GM19468 (cell line): ENCODE data around the gene NEDD9.

Experiments used
- ATAC-seq: cut with Tn5 transposase; IDR thresholded peaks from one replicate; pipeline ENCODE4 v1.9.1; 2021; ENCODE audit warnings: mild to moderate bottlenecking, moderate library complexity, moderate number of reproducible peaks; ENCODE audit not compliant: unreplicated experiment; ENCODE audit errors: extremely low read depth

NEDD9 gene

DNA sequence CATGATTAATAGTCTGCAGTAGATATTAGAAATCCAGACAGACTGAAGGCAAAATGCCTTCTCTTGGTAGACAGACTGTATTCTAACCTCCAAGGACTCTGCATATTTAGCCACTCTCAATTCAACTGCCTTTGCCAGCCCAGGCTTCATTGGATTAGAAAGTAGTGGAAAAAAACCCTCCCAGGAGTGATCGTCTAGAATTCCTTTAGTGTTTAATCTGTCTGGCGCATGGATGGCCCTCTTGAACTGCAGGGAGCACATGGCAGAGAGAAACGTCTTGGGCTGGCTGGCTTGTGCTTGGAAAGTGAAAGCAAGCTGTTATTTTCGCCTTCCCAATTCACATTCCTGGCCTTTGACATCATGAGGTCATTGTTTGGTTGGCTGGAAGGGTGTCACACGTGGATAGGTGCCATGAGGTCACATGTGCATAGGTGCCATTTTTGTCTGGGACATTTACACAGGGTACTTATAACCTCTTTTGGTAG lies 30.9 kb upstream of the NEDD9 start:
- ATAC-seq = no peak

GRCh38 chr6:11262242-11262641 lies 29.8 kb upstream of the NEDD9 start:
- ATAC-seq = no peak

DNA sequence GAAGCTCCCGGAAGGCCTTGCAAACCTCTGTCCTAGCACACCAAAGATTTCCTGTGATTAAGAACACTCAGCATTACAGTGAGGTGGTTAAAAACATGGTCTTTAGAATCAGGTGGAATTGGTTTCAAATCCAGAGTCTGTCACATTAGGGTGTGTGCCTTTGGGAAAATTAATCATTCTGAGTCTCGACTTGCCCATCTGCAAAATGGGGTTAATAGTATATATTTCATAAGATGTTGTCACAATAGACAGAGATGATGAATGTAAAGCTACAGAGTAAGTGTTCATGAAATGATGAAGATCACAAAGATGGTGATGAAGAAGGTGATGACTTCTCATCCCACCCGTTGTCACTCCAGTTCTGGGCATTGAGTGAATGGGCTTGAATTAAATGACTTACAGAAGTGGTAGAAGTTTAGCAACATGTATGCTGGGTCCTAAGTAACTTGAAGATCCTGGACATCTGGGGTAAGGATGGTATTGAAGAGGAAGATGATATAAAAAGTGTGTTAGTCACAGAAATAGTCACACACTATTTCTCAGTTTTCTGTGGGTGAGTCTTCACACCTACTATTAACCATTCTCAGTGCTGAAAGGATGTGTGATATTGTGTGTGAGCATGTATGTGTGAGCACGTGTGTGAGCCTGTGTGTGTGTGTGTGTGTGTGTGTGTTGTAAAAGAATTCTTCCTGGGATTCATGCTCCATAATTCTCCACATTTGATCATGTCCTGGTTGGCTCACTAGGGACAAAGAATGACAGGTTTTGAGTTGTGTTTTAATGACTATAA lies 28.0 kb upstream of the NEDD9 start:
- no peak for ATAC-seq

DNA sequence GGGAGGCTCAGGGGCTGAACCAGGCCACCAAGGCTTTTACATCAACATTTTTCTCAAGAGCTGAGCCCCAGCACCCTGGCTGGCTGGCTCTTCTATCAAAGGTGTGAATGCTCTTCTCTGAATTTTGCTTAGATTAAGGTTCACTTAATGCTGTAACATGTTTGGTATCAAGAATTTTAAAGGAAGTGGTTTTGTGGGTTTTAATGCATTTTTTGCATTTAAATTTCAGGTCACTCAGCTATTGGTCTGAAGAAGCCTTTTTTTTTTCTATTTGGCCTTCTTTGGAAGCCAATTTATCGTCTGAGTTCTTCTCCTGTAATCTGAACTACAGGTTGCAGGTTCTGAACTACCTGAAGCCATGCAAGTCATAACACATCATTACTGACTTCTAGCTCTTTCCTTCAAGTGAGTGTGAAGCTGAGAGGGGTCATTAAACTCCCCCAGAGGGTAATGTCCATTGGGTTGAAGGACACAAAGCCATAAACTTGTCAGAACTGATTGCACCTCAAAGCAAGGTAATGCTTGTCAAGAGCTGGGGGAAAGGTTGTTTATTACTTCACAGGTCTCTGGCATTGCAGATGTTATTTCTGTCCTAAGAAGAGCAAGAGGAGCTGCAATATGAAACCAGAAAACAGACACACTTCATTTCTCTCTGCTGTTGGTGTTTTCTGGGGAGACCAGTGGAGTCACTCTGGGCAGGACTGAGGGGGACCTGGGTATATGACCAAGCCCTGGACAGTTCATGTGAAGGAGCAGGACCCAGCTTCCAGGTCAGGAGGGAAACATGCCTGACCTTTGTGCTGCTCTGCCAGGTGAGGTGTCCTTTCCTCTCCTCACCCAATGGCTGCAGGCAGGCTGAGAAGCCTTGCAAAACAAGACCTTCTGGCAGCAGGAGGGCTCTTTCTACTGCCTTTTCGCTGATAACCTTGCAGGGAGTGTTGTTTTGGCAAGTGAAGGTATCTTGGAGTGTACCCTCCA lies 26.1 kb upstream of the NEDD9 start:
- no peak for ATAC-seq

GRCh38 chr6:11255610-11256009 lies 23.1 kb upstream of the NEDD9 start:
- ATAC-seq = no peak

- ATAC-seq = no peak
These were observed 21.1 kb upstream of the NEDD9 start for GRCh38 chr6:11253594-11253993.

DNA sequence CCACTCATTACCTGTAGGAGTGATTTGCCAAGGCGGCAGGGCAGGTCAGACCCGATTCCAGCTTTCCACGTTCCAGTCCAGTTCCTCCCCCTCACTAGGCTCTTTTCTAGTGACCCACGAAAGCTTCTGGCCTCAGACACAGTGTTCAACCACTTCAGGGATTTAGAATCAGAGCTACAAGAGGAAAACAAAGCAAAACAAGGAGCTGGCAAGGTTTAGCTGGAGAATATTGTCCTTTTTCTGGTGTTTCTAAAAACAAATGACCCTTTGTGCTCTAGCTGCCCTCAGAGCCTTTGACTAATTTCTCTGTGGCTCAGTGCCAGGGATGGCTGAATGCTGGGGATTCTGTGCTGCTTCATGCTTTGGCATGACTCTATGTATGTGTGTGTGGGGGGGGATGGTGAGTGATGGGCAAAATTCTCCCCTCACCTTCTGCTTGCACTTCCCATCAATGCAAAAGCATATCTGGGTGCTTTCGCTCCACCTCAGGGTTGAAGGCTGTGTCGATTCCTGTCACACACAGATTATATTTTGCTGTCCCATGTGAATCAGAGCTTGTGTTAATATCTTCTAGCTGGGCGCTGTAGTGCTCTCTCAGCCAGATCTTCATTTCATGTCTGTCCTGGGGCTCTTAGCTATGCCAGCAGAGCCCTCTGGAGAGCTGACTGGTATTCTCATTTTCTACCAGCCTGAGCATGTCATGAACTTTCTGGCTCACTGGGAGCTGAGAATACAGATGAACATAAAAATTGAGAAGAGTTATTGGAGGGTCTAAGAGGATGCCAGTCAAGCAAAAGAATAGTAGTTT lies 19.3 kb upstream of the NEDD9 start:
- no peak for ATAC-seq

- no peak for ATAC-seq
These were observed 17.6 kb upstream of the NEDD9 start for GRCh38 chr6:11250108-11250507.

DNA sequence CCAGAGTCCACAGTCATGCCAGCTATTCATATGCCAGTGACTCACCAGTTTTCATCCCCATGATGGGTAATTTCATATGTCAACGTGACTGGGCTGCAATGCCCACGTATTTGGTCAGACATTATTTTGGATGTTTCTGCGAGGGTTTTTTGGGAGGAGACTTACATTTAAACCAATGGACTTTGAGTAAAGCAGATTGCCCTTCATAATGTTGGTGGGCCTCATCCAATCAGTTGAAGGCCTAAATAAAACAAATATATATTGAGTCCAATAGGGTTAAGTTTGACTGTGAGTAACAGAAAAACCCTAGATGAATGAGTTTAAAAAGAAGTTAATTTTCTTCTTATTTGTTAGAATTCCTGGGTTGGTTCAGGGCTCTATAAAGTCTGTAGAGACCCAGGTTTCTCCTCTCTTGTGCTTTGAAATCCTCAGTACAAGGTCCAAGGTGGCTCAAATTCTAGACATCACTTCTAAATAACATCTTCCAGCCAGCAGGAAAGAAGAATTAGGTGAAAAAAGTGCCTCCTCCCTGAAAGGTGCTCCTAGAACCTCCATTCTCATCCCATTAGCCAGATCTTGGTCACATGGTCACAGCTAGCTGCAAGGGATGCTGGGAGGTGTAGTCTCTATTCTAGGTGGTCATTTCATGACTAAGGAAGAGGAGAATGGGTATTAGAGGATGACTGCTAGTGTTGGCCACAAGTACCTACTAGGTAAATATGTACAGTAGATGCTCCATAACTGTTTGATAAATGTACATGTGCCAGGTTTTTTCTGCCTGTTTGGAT lies 16.7 kb upstream of the NEDD9 start:
- no peak for ATAC-seq

DNA sequence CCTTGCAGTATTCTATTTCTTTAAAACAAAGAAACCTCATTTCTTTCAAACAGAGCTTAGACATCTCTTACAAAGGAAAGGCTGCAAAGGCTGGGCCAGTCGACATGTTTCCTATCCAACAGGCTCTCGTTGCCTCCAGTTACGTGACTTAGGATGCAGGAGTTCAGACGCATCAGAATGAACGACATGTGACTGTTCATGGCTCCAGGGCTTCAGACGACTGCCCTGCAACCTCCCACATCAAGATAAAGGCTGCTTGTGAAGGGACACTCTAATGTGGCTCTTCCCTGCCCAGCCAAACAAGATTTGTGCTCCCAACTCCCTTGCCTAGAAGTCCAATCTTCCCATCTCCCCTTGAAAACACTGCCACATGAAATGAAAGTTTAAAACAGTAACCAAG lies 14.3 kb upstream of the NEDD9 start:
- ATAC-seq = no peak

DNA sequence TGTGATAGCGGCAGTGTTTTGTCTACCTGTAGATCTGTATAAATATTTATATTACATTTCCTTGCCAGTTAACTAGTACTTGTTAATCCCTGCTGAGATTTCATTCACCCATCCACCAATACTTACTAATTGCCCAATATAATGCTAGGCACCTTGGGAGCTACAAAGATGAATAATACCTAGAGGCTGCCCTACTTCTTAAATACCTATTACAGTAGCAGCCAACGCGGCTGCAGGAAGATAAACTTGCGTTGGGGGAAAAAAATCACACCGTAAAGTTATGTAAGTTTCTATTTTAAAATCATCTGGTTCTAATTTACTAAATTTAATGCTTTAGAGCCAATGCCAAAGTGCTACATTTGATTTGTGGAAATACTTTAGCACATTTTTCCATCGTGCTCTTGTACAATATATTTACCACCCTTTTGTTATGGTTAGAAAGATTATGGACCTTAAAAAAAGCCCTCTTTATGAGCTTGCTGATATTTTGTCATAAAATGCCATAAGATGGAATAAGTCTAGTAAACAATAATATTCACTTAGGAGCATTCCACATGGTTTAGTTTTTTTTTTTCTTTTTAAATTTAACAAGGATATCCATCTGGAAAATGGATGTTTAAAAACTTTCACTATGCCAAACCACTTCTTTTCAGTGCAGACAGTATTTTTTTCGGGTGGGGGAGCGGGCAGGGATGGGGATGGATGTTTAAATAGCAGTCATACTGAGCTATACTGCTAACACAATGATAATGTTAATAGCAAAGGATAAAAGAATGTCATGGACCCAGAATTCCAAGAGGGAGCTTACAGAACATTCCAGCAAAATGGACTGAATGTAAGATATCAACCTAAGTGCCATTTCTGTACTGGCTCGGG lies 13.2 kb upstream of the NEDD9 start:
- no peak for ATAC-seq

DNA sequence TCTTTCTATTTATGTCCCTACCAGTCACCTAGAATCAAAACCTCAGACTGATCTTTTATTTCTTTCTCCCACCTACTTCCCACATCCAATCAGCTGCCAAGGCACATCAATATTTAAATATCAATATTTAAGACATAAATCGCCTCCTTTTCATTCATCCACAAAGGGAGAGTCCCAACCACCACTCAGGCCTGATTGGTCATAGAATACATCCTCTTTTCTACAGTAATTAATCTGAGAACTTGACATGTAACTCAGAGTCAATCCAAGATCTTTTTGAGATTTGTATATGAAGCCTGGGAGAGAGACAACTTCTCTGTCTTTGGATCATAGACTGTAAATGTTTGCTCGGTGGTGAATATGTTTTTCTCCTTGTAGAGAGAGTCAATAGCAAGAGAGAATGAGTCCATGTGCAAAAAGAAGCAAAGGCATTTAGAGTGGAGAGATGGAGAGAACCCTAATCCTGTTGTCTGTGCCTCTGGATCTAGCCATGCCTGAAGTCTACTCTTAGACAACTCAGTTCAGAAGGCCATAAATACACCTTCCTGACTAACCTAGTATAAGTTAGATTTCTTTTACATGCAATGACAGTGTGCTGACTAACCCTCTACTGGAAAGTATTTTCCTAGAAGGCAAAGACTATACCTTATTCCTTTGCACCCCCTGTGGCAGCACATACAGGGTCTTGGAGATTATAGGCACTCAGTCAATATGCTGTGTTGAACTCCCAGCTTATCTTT lies 12.1 kb upstream of the NEDD9 start:
- no peak for ATAC-seq

DNA sequence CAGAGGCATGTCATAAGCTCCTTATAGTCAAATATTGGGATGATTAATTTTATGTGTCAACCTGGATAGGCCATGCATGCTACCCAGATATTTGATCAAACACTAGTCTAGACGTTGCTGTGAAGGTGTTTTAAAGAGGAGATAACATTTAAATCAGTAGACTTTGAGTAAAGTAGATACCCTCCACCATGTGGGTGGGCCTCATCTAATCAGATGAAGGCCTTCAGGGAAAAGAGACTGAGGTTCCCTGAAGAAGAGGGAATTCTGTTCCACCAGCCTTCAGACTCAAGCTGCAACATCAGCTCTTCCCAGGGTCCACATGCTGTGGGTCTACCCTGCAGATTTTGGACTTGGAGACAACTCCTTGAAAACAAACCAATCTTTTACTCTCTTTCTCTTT lies 11.4 kb upstream of the NEDD9 start:
- ATAC-seq = no peak

GRCh38 chr6:11242711-11243110 lies 10.2 kb upstream of the NEDD9 start:
- ATAC-seq = no peak

DNA sequence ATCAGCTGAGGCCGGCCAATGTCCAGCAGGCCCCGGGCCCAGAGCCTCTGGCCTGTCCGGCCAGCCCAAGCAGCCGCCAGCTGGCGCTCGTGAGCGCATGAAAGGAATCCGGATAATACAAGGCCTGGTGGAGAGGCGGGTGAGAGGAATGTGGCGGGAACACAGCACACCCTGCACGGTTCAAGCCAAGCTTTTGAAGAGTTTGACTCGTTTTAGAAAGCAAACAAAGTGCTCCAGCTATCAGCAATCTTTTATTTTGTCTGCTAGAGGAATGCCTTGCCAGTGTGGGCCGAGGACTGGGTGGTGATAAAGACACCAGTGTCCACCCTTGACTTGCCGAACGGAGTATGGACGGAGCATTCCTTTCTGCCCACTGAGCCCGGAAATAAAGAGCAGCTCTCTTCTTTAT lies 9.3 kb upstream of the NEDD9 start:
- no peak for ATAC-seq

DNA sequence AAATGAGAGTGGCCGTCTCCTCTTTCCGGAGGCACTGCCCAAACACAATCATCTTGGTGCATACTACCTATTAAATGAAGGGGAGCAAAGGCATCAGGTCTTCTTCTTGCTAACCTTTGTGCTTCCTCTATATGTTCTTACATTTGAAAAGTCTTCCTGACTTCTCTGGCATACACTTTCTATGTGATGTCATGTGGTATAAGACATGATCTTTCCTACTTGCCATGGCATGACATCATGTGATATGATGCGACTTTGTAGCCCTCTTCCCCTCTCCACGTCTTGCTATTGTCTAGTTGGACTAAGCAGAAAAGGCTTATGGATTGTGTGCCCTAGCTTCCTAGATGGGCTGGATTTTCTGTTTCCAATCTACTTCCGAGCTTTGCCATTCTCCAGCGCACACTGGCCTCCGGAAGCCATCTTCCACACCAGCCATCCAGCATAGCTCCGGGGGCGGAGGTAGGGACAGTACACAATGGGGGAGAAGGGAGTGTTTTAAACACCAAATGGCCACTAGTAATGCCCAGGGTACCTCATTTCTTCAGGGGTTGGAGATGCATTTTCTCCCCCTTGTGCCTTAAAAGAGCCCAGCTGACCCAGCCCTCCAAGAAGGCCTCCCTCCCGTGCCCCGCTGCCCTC lies 8.8 kb upstream of the NEDD9 start:
- no peak for ATAC-seq

DNA sequence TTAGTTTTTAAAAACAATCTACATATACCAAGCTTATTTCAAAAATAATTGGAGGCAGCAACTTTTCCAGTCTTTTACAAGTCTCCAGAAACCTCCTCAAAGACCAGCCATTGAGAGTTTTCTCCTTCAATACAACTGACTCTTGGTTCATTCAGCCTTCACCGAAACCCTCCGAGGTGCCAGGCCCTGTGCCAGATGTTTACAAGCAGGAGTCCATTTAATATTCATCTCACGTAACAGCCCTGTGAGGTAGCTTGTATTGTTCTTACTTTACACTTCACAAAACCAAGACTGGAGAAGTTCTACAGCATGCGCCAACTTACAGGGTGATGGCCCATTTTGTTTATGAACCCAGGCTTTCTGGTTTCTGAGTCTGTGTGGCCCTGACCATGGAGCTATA lies 5.5 kb upstream of the NEDD9 start:
- ATAC-seq = no peak

DNA sequence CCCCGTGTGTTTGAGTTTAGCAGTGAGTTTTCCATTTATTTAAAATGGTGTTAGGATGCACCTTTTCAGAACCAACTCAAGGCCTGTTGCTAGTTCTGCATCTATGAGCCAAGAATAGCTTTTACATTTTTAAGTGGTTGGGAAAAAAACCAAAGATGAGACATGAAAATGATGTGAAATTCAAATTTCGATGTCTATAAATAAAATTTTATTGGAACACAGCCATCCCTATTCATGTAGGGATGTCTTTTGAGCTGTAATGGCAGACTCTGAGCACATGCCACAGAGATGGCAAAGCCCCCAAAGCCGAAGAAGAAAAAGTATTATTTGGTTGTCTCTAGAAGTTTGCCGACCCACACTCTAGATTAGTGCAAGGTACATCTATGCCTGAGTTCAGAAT lies 5.0 kb upstream of the NEDD9 start:
- no peak for ATAC-seq
